H1 (cell line): ENCODE measurements around the gene GGA2. TPM values are rescaled to one million over a fixed set of nuclear protein-coding genes. Genes with fewer than 3 reads are reported as not detected.

Experiments used
- CTCF ChIA-PET: fragments of 300-600 bp; sonication (Branson Sonifier 250); formaldehyde crosslinking; loops from one replicate; lab custom pipeline; 2021; ENCODE audit not compliant: partially characterized antibody; lab: Charles Lee
- POLR2A ChIA-PET: fragments of 300-600 bp; sonication (Branson Sonifier 250); formaldehyde crosslinking; loops from one replicate; lab custom pipeline; 2021; ENCODE audit warnings: inconsistent platforms; ENCODE audit not compliant: partially characterized antibody; lab: Charles Lee
- DNase-seq, 2 experiments: peaks; one replicate each; pipeline versions ENCODE4 v3.0.0 to v3.0.0-alpha.2; 2010 to 2022; ENCODE audit warnings: low spot score in 2 of 2, low read depth in 1 of 2, mixed read lengths in 1 of 2
- FAIRE-seq: peaks from 2 replicates; lab custom pipeline; 2011; peaks lifted over from hg19 to GRCh38; lab: Jason Lieb, UNC
- H2AFZ ChIP-seq: 2 replicates; pipeline ENCODE4 v1.8.1; 2012; ENCODE audit warnings: low read length, inconsistent platforms
- H2AK5ac ChIP-seq: 2 replicates; pipeline ENCODE4 v1.6.1; 2013; ENCODE audit warnings: low read depth, low read length
- H2BK120ac ChIP-seq: replicated peaks from 2 replicates; pipeline ENCODE3; 2013; ENCODE audit warnings: low read depth, low read length, inconsistent platforms
- H2BK12ac ChIP-seq: 2 replicates; pipeline ENCODE4 v1.6.1; 2013; ENCODE audit warnings: low read depth, low read length
- H2BK15ac ChIP-seq: 2 replicates; pipeline ENCODE4 v1.6.1; 2013; ENCODE audit warnings: low read length
- H2BK20ac ChIP-seq: 2 replicates; pipeline ENCODE4 v1.6.1; 2013; ENCODE audit warnings: low read length
- H2BK5ac ChIP-seq: 2 replicates; pipeline ENCODE4 v1.6.1; 2013; ENCODE audit warnings: low read depth, low read length
- H3K14ac ChIP-seq: 2 replicates; pipeline ENCODE4 v1.6.1; 2013; ENCODE audit warnings: inconsistent platforms; ENCODE audit not compliant: insufficient read length
- H3K18ac ChIP-seq: 2 replicates; pipeline ENCODE4 v1.6.1; 2013; ENCODE audit warnings: low read length; ENCODE audit errors: extremely low read depth
- H3K23ac ChIP-seq: 2 replicates; pipeline ENCODE4 v1.6.1; 2013; ENCODE audit warnings: inconsistent platforms; ENCODE audit not compliant: insufficient read length
- H3K23me2 ChIP-seq: 2 replicates; pipeline ENCODE4 v1.6.1; 2013; ENCODE audit warnings: low read depth, low read length
- H3K27ac ChIP-seq: 2 replicates; pipeline ENCODE4 v1.6.1; 2011; ENCODE audit warnings: low read depth, low read length, inconsistent platforms
- H3K27me3 ChIP-seq, 4 experiments: replicated peaks in 1 of 4; 1 replicate in 1 of 4; 2 replicates in 3 of 4; pipeline versions ENCODE4 v1.6.1 to v1.8.1; 2011 to 2013; ENCODE audit warnings: low read length in 3 of 4, mild to moderate bottlenecking in 3 of 4, inconsistent platforms in 2 of 4, mixed read lengths in 2 of 4, moderate library complexity in 1 of 4; ENCODE audit not compliant: control insufficient read depth in 3 of 4, insufficient read depth in 3 of 4; ENCODE audit errors: extremely low read depth in 1 of 4
- H3K36me3 ChIP-seq, 4 experiments: 2 replicates each; pipeline versions ENCODE4 v1.6.1 to v1.8.1; 2011 to 2013; ENCODE audit warnings: mild to moderate bottlenecking in 4 of 4, low read length in 3 of 4, moderate library complexity in 2 of 4, control low read depth in 1 of 4, inconsistent platforms in 1 of 4; ENCODE audit not compliant: insufficient read depth in 4 of 4, control insufficient read depth in 2 of 4
- H3K4ac ChIP-seq: replicated peaks from 2 replicates; pipeline ENCODE3; 2013; ENCODE audit warnings: low read length, low read depth, mixed read lengths, inconsistent platforms; ENCODE audit not compliant: insufficient read length
- H3K4me1 ChIP-seq, 4 experiments: replicated peaks in 1 of 4; 1 replicate in 1 of 4; 2 replicates in 3 of 4; pipeline versions ENCODE4 v1.6.1 to v1.8.1; 2011 to 2013; ENCODE audit warnings: low read length in 3 of 4, inconsistent platforms in 2 of 4, mixed read lengths in 1 of 4; ENCODE audit not compliant: insufficient read depth in 4 of 4, control insufficient read depth in 3 of 4
- H3K4me2 ChIP-seq, 2 experiments: 2 replicates each; pipeline versions ENCODE4 v1.6.1 to v1.8.1; 2011 to 2013; ENCODE audit warnings: low read depth in 2 of 2, low read length in 2 of 2, control low read depth in 1 of 2, inconsistent platforms in 1 of 2, mild to moderate bottlenecking in 1 of 2; ENCODE audit not compliant: insufficient read depth in 1 of 2
- H3K4me3 ChIP-seq, 4 experiments: fragments of 200-600, 300-600 bp in 1 of 4; sonication (generic), shearing (Covaris generic), sonication (Bioruptor Twin) in 1 of 4; 2 replicates each; pipeline versions ENCODE4 v1.5.1 to v1.8.1; 2011 to 2016; ENCODE audit warnings: low read length in 4 of 4, low read depth in 3 of 4, control low read depth in 2 of 4, inconsistent platforms in 2 of 4, mild to moderate bottlenecking in 2 of 4, mixed read lengths in 1 of 4, moderate library complexity in 1 of 4; ENCODE audit not compliant: insufficient read depth in 2 of 4; ENCODE audit errors: extremely low read depth in 1 of 4
- H3K56ac ChIP-seq: replicated peaks from 2 replicates; pipeline ENCODE3; 2013; ENCODE audit warnings: low read depth, mild to moderate bottlenecking, mixed read lengths, low read length, inconsistent platforms; ENCODE audit not compliant: insufficient read length
- H3K79me1 ChIP-seq: 2 replicates; pipeline ENCODE4 v1.6.1; 2013; ENCODE audit warnings: low read depth, low read length, control low read depth
- H3K79me2 ChIP-seq, 2 experiments: 2 replicates each; pipeline versions ENCODE4 v1.6.1 to v1.8.1; 2012 to 2013; ENCODE audit warnings: low read length in 2 of 2, mild to moderate bottlenecking in 2 of 2, inconsistent platforms in 1 of 2; ENCODE audit not compliant: insufficient read depth in 2 of 2, control insufficient read depth in 1 of 2
- H3K9ac ChIP-seq, 4 experiments: replicated peaks in 1 of 4; 1 replicate in 1 of 4; 2 replicates in 3 of 4; pipeline versions ENCODE4 v1.6.1 to v1.8.1; 2011 to 2013; ENCODE audit warnings: low read depth in 3 of 4, low read length in 3 of 4, control low read depth in 2 of 4, mild to moderate bottlenecking in 2 of 4, moderate library complexity in 2 of 4, inconsistent platforms in 1 of 4; ENCODE audit errors: extremely low read depth in 1 of 4
- H3K9me3 ChIP-seq, 2 experiments: 2 replicates each; pipeline versions ENCODE4 v1.6.1 to v1.8.1; 2012 to 2013; ENCODE audit warnings: mild to moderate bottlenecking in 2 of 2, moderate library complexity in 2 of 2, control low read depth in 1 of 2, inconsistent platforms in 1 of 2, low read depth in 1 of 2, low read length in 1 of 2, mixed read lengths in 1 of 2; ENCODE audit not compliant: insufficient read depth in 2 of 2
- H4K20me1 ChIP-seq, 2 experiments: replicated peaks in 1 of 2; 2 replicates each; pipeline versions ENCODE3 to v1.8.1; 2011 to 2013; ENCODE audit warnings: inconsistent platforms in 2 of 2, low read length in 2 of 2, mild to moderate bottlenecking in 1 of 2; ENCODE audit not compliant: insufficient read depth in 2 of 2, control insufficient read depth in 1 of 2
- H4K5ac ChIP-seq: 2 replicates; pipeline ENCODE4 v1.6.1; 2013; ENCODE audit warnings: low read length, low read depth, mixed read lengths, inconsistent platforms; ENCODE audit not compliant: insufficient read length
- H4K8ac ChIP-seq: 2 replicates; pipeline ENCODE4 v1.8.0; 2013; ENCODE audit warnings: mild to moderate bottlenecking, moderate library complexity, low read length, inconsistent platforms; ENCODE audit not compliant: insufficient read depth; ENCODE audit errors: extremely low read depth
- H4K91ac ChIP-seq: replicated peaks from 2 replicates; pipeline ENCODE3; 2013; ENCODE audit warnings: low read length, mixed read lengths, inconsistent platforms; ENCODE audit not compliant: insufficient read length
- RAD21 ChIP-seq, 2 experiments: IDR thresholded peaks in 1 of 2; conservative IDR thresholded peaks in 1 of 2; 2 replicates each; pipeline ENCODE4 v1.6.1; 2011; ENCODE audit warnings: low read depth in 2 of 2, low read length in 2 of 2, improper control_type of control experiment in 1 of 2, inconsistent platforms in 1 of 2, mild to moderate bottlenecking in 1 of 2, moderate library complexity in 1 of 2
- YY1 ChIP-seq: IDR thresholded peaks from 2 replicates; pipeline ENCODE4 v1.6.1; 2011; ENCODE audit warnings: low read depth, mild to moderate bottlenecking, low read length
- WGBS, 2 experiments: shearing (Covaris generic) in 1 of 2; methylation state at CpG; one replicate each; pipeline versions ENCODE4 v1.1.6 to v1.1.7; 2013 to 2015; ENCODE audit warnings: low lambda C conversion rate in 2 of 2, mixed read lengths in 2 of 2, inconsistent platforms in 1 of 2, low coverage in 1 of 2, missing lambda C conversion rate in 1 of 2; ENCODE audit not compliant: insufficient replicate concordance in 2 of 2, insufficient coverage in 1 of 2, insufficient read length in 1 of 2; ENCODE audit errors: extremely low coverage in 1 of 2, missing lambda C conversion rate in 1 of 2; 5-methylcytosine and 5-hydroxymethylcytosine counted together
- polyA plus RNA-seq, 7 experiments: library from polyadenylated mRNA; depleted of rRNA in 3 of 7; stranded (reverse) in 5 of 7; unstranded in 2 of 7; fragments of >200 nt in 5 of 7; fragments of 200-250 nt in 2 of 7; gene quantifications; 1 replicate in 5 of 7; 2 replicates in 1 of 7; 4 replicates in 1 of 7; pipeline versions ENCODE4 v1.2.1 to v1.2.3, GENCODE V29; 2011 to 2013; ENCODE audit warnings: missing spikeins in 2 of 7, mixed read lengths in 2 of 7
- total RNA-seq: library from RNA; stranded (reverse); fragmentation: NEBNext Ultra II Directional; extraction: Animal tissue kit (Norgen Biotek cat#: 25700); gene quantifications from 2 replicates; pipeline ENCODE4 v1.2.1, GENCODE V29; 2021

The GGA2 gene
- total and polyA plus RNA-seq, 2 of the 8 experiments (the other 6 are each of a cell fraction or from before 2014, with no cell fraction given), result 65.8 to 114 TPM

- no peak for DNase-seq
- H3K14ac ChIP-seq, result no peak overlapping the region
- no peak overlapping the region for H4K91ac ChIP-seq
- H3K4ac ChIP-seq, result no peak overlapping the region
- H4K5ac ChIP-seq, result no peak overlapping the region
- CTCF ChIA-PET, result interaction anchor here (2.2 kb wide), 1 partner anchor 52 kb away, joined by 9 read pairs; no protein-coding TSS in a partner anchor
- H2BK5ac ChIP-seq, result no peak overlapping the region
- no peaks in the 10 kb centered on the region for H3K23me2 ChIP-seq
- H3K36me3 ChIP-seq, result peaks cover 21 to 61% (median 42%) of the 10 kb centered on the region in 4 experiments
- TF ChIP-seq RAD21 (IDR thresholded peaks at IDR 0.05 in 1 of 2, conservative IDR thresholded peaks at IDR 0.05 in 1 of 2; ENCODE audit: low read depth in 2 of 2, low read length in 2 of 2), result no peak
- no peak for TF ChIP-seq YY1
- no peaks in the 10 kb centered on the region for H3K9me3 ChIP-seq
- H3K18ac ChIP-seq, result no peak overlapping the region
- no peak overlapping the region for H4K8ac ChIP-seq
- H4K20me1 ChIP-seq, result peaks cover 0 to 2% of the 10 kb centered on the region in 2 experiments
- no peak overlapping the region for H3K9ac ChIP-seq
- H2BK12ac ChIP-seq, result no peak overlapping the region
- FAIRE-seq, result no peak
- no peaks in the 10 kb centered on the region for H3K27me3 ChIP-seq
- no peaks in the 10 kb centered on the region for H3K4me1 ChIP-seq
- no peak overlapping the region for H3K23ac ChIP-seq
- H3K4me2 ChIP-seq, result no peak overlapping the region
- no peaks in the 10 kb centered on the region for H3K79me2 ChIP-seq
- H3K27ac ChIP-seq, result no peak overlapping the region
- H2BK120ac ChIP-seq, result no peak overlapping the region
- no peaks in the 10 kb centered on the region for H3K79me1 ChIP-seq
- POLR2A ChIA-PET, result interaction anchor here (0.5 to 2.2 kb wide), 8 partner anchors 9 to 120 kb away, joined by 3 to 12 read pairs (median 3); partner anchors contain the start of genes EARS2 and UBFD1
- H2AK5ac ChIP-seq, result no peak overlapping the region
- no peak overlapping the region for H3K4me3 ChIP-seq
- H3K56ac ChIP-seq, result no peak overlapping the region
- no peak overlapping the region for H2BK15ac ChIP-seq
- no peak overlapping the region for H2BK20ac ChIP-seq
- H2AFZ ChIP-seq, result no peak overlapping the region
- WGBS, 2 experiments, result 92% methylated on average over 14 of the region's 14 CpGs; no CpG with 5 or more reads in 1 of the 2 experiments
Observed at GRCh38 chr16:23544436-23544835, 34.1 kb upstream of the GGA2 start.
